GM18519 (cell line): ENCODE results near the gene PRMT3.
"Not testable (repeated sequence)": the region's sequence is repeated elsewhere in the genome, so short reads cannot be mapped to it uniquely, and the experiment has no call there.

ENCODE experiments used
- ATAC-seq: cut with Tn5 transposase; IDR thresholded peaks from one replicate; pipeline ENCODE4 v1.9.1; 2021; ENCODE audit warnings: mild to moderate bottlenecking, moderate library complexity; ENCODE audit not compliant: unreplicated experiment, low FRiP score

The PRMT3 gene

DNA sequence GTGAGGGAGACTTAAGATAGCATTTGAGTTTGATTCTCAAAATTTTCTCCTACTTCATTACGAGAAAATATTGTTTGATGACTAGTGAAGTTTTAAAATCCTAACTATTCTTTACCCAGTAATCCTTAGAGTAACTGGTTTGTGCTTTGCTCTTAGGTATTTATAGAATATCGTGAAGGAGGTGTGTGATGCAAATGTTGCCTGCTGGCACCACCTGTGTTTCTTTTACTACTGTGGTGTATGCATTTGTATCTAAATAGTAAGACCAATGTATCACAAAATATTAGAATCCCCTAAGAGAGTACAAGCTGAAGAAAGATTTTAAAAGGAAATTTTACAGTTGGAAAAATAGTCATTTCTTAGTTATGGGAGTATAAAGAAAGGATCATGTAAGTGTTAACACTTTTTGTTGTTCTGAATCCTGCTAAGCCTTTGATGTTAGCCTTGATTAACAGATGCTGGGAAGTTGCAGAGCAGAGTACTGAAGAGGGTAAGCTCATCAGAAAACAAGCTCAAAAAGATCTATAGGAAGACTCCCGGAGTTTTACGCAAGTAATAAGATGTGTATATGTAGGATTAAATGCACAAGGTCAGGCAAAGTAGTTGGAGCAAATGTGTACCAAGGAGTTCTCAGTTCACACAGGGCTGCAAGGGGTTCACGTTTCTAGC, 109.7 kb downstream of the PRMT3 start:
- ATAC-seq, result no peak

GRCh38 chr11:20501252-20501651, 113.7 kb downstream of the PRMT3 start:
- no peak for ATAC-seq

DNA sequence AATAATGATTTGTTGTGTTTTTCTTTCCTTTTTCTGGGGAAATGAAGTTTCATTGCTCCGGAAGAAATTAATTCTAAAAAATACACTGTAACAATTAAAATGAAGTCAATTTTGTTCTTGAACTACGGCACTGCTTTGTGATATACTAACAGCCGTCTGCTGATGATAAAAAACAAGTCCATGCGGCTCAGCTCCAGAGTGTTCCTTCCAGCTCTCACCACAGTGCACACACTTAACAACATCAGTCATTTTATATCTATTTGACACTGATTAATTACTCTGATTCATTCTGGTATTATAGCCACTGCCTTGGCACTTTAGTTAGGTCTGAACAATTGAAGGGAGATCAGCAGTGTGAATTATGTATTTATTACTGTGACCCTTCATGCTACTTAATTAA, 114.5 kb downstream of the PRMT3 start:
- no peak for ATAC-seq

DNA sequence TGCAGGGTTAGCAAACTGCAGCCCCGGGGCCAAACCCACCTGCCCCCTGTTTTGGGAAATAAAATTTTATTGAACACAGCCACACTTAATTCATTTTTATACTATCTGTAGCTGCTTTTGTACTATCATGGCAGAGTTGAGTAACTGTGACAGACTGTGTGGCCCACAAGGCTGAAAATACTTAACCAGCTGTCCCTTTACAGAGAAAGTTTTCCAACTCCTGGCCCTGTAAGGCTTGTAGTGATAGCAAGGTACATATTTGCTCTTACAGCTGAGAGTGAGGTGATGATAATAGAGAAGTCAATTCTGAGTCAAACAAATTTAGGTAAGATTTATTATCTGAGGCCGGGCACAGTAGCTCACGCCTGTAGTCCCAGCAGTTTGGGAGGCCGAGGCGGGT, 124.5 kb downstream of the PRMT3 start:
- no peak for ATAC-seq

DNA sequence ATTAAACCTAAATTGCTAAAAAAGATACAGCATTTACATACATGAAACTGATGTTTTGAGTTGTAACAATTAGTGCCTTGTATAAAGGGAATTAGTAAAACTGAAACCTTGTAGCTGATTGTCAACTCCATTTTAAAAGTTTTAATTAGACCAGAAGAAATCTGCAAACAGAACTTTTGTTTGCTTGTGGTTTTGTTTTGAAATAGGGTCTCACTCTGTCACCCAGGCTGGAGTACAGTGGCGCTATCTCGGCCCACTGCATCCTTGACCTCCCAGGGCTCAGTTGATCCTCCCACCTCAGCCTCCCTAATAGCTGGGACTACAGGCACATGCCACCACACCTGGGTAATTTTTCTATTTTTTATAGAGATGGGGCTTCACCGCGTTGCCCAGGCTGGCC, 125.4 kb downstream of the PRMT3 start:
- ATAC-seq, result no peak

DNA sequence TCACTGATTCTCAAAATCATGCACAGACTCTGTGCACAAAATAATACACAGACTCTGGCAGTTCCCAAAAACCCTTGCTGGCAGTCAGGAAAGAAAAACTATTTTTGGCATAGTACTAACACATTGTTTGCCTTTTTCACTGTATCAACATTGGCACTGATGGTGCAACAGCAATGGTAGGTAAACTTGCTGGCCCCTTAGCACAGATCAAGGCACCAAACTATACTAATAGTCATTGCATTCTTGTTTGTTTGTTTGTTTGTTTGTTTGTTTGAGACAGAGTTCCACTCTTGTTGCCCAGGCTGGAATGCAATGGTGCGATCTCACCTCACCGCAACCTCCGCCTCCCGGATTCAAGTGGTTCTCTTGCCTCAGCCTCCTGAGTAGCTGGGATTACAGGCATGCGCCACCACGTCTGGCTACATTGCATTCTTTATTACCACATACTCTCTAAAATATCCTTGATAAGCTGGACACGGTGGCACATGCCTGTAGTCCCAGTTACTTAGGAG, 130.9 kb downstream of the PRMT3 start:
- no peak for ATAC-seq

- ATAC-seq, result no peak
Observed at GRCh38 chr11:20522536-20522935, 135.0 kb downstream of the PRMT3 start.

DNA sequence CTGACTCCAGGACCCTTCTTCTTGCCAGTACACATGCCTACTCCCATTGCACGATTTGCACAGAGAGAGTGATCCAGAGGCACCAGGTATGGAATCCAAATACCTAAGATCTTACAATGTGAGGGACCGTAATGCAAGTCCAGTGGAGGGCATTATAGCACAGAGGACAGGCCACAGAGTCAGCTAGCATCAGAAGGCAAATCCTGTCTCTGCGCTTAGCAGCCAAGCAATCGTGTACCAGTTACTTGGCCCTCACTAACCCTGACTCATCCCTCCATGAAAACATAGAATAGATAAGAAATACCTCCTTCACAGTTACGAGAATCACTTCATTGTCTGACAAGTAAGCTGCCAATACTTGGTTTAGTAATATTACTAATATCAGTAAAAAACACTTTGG, 142.2 kb downstream of the PRMT3 start:
- no peak for ATAC-seq

DNA sequence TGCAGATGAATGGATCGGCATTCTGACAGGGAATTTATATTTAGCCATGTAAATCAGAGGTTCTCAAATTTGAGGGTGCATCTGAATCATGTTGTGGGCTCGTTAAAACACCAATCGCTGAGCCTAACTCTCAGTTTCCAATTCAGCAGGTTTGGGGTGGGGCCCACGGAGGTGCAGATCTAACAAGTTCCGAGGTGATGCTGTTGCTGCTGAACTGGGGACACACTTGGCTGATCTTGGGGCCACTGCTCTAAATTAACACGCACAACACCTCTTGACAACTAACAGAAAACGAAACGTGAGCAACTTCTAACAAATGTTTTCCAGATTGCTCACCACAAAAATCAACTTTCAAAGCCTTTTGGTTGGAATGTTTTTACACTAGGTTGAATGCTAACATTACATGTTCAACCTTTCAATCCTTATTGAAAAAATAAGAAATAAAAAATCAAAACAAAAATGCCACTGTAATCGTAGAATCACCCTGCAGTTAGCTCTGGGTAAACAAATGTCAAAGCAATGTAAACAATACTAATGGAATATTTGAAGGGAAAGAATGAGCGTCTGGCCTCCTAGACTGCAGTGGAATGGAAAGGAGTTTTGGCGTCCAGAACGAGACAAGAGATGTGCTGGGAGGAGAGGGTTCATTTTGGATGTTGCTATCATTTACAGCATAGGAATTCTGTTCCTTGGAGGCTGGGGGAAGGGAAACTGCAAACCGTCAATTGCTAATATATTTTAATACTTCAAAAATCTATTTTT, 143.6 kb downstream of the PRMT3 start:
- no peak for ATAC-seq

DNA sequence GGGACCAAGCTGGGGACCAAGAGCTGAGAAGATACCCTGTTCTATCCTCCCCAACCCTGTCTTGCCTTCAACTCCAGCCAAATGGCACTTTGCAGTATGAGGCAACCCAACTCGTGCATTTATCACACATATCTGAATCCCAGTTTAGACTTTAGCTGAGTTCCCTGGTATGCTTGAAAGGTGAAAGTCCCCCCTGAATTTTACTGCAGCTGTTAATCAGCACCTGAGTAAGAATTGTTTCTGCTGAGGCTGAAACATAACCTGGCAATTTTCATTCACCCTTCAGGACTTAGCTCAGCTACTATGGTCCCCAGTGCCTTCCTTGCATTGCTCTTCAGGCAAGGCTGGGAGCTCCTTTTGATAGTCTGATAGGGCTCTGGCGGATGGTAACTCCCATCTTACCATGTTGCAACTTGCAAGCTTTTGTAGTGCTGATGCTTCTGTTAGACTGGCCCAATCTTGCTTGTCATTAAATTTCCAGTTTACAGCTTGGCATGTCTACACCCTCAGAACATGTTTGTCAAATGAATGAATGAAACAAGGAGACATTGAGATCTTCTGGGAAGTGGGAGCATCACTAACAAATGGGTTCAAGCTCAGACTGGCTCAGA, 147.9 kb downstream of the PRMT3 start:
- no peak for ATAC-seq

GRCh38 chr11:20536365-20536764, 148.8 kb downstream of the PRMT3 start:
- ATAC-seq, result no peak

- no peak for ATAC-seq
Observed at GRCh38 chr11:20536784-20537183, 149.3 kb downstream of the PRMT3 start.

GRCh38 chr11:20541503-20541902, 154.0 kb downstream of the PRMT3 start:
- no peak for ATAC-seq

GRCh38 chr11:20544603-20545237, 157.2 kb downstream of the PRMT3 start:
- ATAC-seq, result no peak

DNA sequence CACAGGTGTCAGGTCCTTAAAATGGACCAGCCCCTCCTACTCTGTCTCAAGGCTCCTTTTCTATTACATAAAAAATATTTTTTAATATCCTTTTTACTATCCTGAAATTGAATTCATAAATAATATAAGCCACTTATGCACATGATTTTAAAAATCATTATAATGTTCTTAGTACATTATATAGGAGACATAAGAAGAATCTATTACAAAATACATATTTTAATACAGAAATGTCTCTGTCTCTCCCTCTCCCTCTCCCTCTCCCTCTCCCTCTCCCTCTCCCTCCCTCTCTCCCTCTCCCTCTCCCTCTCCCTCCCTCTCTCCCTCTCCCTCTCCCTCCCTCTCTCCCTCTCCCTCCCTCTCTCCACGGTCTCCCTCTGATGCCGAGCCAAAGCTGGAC, 159.9 kb downstream of the PRMT3 start:
- no peak for ATAC-seq

- ATAC-seq, result no peak
Observed at GRCh38 chr11:20551096-20551495, 163.6 kb downstream of the PRMT3 start.

DNA sequence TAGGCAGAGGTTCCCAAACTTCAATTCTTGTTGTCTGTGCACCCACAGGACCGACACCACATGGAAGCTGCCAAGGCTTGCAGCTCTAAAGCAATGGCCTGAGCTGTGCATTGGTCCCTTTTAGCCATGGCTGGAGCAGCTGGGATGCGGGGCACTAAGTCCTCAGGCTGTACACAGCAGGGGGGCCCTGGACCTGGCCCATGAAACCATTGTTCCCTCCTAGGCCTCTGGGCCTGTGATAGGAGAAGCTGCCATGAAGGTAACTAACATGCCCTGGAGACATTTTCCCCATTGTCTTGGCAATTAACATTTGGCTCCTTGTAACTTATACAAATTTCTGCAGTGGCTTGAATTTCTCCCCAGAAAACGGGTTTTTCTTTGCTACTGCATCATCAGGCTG, 168.3 kb downstream of the PRMT3 start:
- no peak for ATAC-seq

DNA sequence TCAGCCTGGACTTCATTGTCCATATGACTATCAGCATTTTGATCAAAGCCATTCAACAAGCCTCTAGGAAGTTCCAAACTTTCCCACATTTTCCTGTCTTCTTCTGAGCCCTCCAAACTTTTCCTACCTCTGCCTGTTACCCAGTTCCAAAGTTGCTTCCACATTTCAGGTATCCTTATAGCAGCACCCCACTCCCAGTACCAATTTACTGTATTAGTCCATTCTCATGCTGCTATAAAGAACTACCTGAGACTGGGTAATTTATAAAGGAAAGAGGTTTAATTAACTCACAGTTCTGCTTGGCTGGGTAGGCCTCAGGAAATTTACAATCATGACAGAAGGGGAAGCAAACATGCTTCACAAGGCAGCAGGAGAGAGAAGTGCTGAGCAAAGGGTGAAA, 168.9 kb downstream of the PRMT3 start:
- not testable (repeated sequence) for ATAC-seq

GRCh38 chr11:20558741-20559140, 171.2 kb downstream of the PRMT3 start:
- no peak for ATAC-seq
